ENCODE measurements around the gene KLHL5.

Gene KLHL5

DNA sequence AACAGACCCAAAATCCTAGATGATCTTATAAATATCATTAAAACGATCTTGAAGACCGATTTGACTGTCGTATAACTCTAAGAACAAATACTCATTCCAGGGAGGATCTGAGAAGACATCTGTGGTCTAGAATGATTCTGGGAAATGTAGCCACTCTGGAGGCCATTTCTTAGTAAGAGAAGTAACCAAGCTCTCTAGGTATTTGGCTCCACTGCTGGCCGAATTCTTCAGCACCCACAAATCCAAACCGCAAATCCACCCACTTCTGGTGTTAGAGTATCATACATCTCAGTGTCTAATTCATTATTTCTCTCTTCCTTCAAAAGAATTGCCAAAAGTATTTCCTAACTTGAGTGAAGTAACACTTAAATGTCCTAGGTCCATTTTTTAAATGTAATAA lies 23.9 kb downstream of the KLHL5 start:
- in situ Hi-C loops (cut with MboI; ENCODE audit: low sequenced_read_pairs): no loop called here

DNA sequence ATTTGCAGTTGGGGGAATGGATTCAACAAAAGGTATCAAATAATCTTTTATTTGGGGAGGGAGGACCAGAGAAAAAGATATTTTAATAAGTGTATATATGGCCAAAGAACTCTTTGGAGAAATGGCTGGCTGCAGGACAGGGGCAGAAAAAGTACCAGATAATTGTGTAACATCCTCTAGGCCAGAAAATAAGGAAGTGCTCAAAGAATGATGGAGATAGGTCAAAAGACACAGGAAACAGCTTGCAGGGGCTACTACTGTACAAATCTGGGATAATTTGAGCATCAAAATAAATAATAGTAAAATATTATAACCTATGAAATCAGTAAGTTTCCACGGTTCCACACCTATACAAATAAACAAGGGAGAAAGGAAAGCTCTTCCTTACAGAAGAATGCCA lies 34.8 kb downstream of the KLHL5 start:
- in situ Hi-C loops (cut with MboI; ENCODE audit: low sequenced_read_pairs): no loop called here

DNA sequence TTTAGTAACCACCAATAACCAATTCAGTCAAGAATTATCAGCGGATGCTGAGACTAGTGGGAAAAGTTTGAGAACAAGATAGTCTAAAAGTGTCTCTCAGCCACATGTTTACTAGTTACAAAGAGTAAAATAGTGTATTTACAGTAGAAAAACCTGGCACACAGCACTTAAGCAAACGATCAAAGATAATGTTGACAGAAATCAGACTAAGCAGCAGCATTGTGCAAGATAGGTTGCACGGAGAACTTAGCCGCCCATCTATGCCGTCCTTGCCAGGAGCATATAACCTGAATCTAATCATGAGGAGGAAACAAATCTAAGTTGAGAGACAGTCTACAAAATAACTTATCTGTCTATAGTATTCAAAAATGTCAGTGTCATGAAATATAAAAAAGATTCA lies 35.3 kb downstream of the KLHL5 start:
- in situ Hi-C loops (cut with MboI; ENCODE audit: low sequenced_read_pairs): no loop called here

DNA sequence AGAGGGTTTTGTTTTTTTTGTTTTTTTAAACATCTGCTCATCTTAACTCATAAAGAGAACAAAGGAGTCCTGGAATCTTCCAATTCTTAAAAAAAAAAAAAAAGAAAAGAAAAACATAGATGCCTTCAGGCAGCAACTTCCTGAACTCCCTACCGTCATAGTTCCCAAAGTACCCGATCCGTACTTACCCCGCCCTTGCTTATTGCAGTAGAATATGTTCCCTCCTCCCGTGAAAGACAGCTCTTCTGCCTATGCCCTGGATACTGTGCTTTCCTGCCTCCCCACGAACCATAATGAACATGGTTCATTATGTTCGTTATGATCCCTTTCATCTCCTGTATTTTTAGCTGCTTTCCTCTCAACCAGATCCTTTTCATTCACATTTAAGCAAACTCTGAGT lies 40.3 kb downstream of the KLHL5 start:
- in situ Hi-C loops (cut with MboI; ENCODE audit: low sequenced_read_pairs): no loop called here

DNA sequence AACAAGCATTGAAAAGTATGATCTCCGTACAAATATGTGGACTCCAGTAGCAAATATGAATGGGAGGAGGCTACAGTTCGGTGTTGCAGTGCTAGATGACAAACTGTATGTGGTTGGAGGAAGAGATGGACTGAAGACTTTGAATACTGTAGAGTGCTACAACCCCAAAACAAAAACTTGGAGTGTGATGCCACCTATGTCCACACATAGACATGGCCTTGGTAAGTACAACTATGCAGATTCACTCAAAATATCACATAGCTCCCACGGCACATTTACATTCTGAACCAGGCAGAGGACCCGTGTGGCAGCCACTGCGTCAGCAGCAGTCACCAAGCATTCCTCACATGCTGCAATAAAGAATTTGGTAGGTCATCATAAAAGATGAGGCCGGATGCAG lies 41.3 kb downstream of the KLHL5 start:
- in situ Hi-C loops (cut with MboI; ENCODE audit: low sequenced_read_pairs): no loop called here

DNA sequence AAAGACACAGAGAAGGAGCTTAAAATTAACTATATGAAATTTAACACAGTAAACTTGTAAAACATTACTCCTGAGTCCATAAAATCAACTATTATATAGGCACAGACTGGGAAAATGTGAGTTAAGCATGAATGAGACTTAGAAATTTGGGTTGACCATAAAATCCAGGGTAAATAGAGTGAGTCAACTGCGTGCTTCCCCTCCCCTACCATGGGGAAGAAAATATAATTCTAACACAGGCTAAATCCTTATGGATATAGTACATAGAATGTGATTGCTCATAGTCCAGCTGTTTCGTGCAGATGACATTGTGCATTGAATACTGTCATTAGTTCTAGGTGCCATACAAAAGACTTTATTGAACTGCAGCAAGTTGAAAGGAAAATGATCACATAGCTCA lies 42.2 kb downstream of the KLHL5 start:
- in situ Hi-C loops (cut with MboI; ENCODE audit: low sequenced_read_pairs): no loop called here

DNA sequence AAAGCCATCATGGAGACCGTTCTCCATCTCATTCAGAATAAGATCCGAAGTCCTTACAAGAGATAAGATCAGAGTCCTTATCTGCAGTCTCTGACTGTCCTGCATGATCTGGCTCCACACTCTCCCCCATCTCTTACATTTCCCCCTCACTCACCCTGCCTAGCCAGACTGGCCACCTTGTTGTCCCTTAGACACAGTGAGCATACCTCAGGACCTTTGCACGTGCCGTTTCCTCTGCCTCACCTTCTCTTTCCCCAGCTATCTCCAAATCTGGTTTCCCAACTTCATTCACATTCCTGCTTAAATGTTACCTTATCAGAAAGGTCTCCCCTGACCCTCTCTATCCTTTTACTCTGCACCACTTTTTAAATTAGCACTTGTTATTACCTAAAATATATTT lies 44.0 kb downstream of the KLHL5 start:
- in situ Hi-C loops (cut with MboI; ENCODE audit: low sequenced_read_pairs): no loop called here

DNA sequence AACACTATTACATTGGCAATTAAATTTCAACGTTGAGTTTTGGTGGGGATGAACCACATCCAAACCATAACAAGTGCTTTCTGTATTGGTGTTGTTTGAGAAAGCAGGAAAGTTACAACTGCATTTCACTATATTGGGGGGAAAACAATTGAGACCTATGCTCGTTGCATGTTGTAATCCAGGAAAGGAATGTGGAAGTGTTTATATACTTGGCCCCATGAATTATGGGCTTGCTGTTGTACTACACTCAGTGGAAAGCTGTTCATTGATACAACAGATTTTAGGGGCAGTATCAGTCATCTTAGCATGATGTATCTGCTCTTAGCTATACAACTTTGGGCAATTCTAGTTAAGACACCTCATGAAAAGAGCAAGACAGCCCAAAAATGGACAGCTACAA lies 52.4 kb downstream of the KLHL5 start:
- in situ Hi-C loops (cut with MboI; ENCODE audit: low sequenced_read_pairs): no loop called here

DNA sequence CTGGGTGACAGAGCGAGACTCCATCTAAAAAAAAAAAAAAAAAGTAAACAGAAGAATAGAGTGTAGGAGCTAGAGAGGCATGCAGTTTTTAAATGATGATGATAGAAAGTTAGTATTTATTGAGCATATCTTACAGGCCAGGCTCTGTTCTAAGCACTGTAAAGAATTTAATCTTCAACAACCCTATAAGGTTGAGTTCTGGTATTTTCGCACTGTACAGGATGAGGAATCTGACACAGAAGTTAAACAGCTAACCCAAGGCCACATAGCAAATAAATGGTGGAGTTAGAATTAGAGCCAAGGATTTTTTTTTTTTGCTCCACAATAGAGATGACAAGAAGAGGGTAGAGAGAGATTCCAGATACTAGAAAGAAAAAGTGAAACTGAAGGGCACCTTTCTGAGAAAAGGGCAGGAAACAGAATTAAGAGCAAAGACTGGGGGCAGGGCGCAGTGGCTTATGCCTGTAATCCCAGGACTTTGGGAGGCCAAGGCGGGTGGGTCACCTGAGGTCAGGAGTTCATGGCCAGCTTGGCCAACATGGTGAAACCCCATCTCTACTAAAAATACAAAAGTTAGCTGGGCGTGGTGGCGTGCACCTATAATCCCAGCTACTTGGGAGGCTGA lies 56.1 kb downstream of the KLHL5 start:
- in situ Hi-C loops (cut with MboI; ENCODE audit: low sequenced_read_pairs): no loop called here

DNA sequence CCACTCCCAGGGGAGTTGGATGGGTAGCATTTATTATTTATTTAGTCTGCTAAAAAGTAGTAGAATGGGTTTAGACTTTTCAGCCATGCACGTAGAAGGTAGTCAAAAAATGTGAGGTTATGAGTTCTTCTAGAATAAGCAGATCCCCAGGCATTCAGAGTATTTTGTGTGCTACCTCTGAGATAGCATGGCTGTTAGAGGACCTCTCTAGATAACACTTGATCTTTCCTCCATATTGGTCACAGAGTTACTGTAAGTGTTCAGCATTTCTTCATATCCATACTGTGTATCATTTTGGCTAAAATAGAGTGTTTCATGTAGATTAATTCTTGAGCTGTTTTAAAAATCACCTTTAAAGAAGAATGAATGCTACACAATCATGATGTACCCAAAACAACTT lies 58.4 kb downstream of the KLHL5 start:
- in situ Hi-C loops (cut with MboI; ENCODE audit: low sequenced_read_pairs): no loop called here

DNA sequence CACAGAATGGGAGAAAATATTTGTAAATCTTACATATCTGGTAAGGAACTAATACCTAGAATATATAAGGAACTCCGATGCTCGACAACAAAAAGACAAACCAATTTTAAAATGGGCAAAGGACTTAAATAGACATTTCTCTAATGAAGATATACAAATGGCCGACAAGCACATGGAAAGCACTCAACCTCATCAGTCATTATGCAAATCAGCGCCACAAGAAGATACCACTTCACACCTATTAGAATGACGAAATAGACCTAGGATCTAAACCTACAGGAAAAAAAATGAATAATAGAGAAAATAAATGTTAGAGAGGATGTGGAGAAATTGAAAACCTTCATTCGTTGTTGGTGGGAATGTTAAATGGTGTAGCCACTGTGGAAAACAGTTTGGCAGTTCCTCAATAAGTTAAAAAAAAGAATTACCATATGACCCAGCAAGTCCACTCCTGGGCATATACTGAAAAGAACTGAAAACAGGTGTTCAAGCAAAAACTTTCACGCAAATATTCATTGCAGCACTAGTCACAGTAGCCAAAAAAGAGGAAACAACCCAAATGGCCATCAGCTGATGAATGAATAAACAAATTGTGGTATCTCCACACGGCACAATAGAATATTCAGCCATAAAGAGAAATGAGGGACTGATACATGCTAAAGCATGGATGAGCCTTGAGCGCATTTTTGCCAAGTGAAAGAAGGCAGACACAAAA lies 63.0 kb downstream of the KLHL5 start:
- in situ Hi-C loops (cut with MboI; ENCODE audit: low sequenced_read_pairs): loop anchor here (25.0 kb wide), 2 partner anchors 363 to 938 kb away; no protein-coding TSS in a partner anchor

DNA sequence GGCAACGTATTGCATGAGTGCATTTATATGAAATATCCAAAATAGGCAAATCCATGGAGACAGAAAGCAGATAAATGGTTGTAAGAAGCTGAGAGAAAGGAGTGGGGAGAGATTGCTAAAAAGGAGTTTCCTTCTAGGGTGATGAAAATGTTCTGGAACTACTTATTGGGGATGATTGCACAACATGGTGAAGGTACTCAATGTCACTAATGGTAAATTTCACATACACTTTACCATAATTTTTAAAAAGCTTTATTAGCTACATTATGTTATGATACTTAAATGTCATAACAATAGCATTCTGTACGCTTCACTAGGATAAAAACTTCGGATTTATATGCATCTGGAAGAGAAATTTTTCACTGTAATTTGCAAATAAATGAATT lies 63.6 kb downstream of the KLHL5 start:
- in situ Hi-C loops (cut with MboI; ENCODE audit: low sequenced_read_pairs): loop anchor here (25.0 kb wide), 2 partner anchors 363 to 938 kb away; no protein-coding TSS in a partner anchor

DNA sequence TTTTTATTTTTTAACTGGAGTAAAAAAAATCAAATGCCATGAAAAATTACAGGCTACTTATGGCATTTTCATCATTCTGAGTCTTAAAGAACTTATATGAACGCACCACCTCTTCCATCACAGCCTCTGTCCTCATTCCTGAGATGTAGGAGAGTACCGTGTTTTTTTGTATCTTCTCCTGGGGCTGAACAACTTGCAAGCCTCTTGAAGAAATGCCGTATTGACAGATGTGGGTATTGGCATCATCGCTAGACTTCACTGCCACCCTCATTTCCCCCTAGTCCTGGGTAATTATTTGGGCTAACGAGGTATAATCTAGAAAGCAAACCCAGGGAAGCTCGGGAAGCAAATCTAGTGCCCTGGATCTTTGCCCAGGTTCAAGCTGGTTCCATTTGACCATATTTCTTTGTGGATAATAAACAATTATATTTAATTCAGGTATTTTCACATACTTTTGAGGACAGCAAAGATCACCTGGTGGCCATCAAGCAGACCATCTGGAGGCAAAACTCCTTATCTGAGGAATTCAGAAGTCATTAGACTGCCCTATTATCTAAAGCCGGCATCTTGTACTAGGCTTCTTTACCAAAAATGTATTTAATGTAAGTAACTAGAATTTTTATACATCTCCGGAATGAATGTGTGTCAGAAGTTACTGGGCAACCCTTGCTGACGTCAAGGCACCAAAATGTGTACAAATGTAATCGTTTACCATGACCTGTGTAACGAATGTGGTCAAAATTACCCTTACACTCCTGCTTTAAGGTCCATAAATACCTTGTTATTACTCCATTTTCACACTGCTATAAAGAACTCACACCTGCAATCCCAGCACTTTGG lies 64.4 kb downstream of the KLHL5 start:
- in situ Hi-C loops (cut with MboI; ENCODE audit: low sequenced_read_pairs): loop anchor here (25.0 kb wide), 2 partner anchors 364 to 939 kb away; no protein-coding TSS in a partner anchor

DNA sequence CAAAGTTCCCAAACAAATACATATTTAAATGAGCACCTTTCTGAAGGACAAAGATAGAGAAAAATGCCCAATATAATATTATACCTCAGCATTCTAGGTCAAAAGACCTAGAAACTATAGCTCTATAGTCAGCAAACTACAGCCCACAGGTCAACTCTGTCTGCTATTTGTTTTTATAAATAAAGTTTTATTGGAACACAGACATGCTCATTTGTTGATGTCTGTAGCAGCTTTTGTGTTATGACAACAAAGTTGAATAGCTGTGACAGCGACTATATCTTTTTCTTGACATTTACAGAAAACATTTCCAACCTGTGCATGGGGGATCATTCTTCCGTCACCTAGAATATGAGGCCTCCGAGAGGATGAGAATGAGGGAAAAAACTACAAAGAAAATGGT lies 71.6 kb downstream of the KLHL5 start:
- in situ Hi-C loops (cut with MboI; ENCODE audit: low sequenced_read_pairs): loop anchor here (25.0 kb wide), 2 partner anchors 371 to 946 kb away; no protein-coding TSS in a partner anchor

DNA sequence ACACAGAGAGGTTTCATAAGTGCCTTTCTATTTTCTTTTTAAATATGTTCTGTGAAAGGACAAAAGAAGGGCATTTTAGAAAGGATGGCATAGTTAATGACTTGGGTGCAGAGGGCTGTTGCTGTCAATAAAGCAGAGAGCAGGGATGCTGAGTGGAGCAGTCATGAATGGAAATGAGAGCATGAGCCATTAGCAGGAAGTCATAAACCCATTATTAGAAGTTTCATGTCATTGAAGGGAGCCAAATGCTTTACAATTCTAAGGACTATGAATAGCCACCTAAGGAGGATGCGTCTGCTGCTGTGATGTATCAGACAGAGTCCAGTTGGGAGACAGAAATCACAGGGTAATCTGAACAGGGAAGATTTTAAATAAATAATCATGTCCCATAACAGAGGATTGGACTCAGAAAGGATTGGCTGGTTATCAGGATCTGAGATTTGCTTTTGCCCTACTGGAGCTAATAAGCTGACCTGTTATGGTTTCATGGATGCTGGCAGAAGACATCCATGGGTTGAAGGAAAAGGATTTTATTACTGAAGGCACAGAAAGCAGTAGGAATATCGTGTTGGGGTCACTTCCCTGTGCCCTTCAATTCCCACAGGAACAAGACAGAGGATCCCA lies 72.8 kb downstream of the KLHL5 start:
- in situ Hi-C loops (cut with MboI; ENCODE audit: low sequenced_read_pairs): loop anchor here (5.0 to 25.0 kb wide), 3 partner anchors 237 to 947 kb away; no protein-coding TSS in a partner anchor

DNA sequence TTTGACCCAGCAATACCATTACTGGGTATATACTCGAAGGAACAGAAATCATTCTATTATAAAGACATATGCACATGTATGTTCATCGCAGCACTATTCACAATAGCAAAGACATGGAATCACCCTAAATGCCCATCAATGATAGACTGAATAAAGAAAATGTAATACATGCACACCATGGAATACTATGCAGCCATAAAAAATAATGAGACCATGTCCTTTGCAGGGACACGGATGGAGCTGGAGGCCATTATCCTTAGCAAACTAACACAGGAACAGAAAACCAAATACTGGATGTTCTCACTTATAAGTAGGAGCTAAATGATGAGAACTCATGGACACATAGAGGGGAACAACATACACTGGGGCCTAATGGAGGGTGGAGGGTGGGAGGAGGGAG lies 76.2 kb downstream of the KLHL5 start:
- in situ Hi-C loops (cut with MboI; ENCODE audit: low sequenced_read_pairs): loop anchor here (5.0 to 25.0 kb wide), 3 partner anchors 241 to 951 kb away; no protein-coding TSS in a partner anchor

DNA sequence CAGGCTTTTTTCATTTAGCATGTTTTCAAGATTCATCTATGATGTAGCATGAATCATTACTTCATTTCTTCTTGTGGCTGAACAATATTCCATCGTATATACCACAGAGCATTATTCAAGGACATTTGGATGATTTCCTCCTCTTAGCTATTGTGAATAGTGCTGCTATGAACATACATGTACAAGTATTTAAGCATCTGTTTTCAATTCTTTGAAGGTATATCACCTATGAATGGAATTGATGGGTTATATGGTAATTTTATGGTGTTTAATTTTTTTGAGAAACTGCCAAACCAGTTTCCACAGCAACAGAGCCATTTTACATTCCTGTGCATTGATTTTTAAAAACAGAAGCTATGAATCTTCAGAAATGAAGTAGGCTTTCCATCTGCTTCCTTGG lies 84.2 kb downstream of the KLHL5 start:
- in situ Hi-C loops (cut with MboI; ENCODE audit: low sequenced_read_pairs): loop anchor here (25.0 kb wide), 2 partner anchors 384 to 959 kb away; no protein-coding TSS in a partner anchor

DNA sequence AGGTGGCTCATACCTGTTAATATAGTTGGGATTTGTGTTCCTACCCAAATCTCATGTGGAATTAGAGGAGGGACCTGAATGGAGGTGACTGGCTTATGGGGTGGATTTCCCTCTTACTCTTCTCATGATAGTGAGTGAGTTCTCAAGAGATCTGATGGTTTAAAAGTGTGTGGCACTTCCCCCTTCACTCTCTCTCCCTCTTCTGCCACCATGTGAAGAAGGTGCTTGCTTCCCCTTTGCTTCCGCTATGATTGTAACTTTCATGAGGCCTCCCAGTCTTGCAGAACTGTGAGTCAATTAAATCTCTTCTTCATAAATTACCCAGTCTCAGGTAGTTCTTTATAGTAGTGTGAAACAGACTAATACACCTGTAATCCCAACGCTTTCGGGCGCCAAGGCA lies 92.0 kb downstream of the KLHL5 start:
- in situ Hi-C loops (cut with MboI; ENCODE audit: low sequenced_read_pairs): no loop called here

DNA sequence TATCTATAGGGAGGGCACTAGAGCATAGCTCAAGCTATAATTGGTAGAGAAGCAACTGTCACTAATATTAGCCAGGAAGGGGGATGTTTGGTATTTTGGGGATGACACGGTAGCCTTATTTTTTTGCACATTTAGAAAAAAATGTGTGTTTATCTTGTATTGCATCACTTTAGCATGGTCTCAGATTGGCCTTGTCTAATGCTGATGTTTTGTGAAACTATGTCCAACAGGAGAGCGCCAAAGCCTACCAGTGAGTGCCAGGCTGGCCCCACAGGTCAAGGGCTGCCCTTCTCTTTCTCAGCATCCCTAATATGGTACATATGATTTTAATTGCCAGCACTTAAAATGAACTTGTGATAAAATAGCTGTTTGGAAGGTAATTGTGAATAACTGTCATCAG lies 95.5 kb downstream of the KLHL5 start:
- in situ Hi-C loops (cut with MboI; ENCODE audit: low sequenced_read_pairs): no loop called here

DNA sequence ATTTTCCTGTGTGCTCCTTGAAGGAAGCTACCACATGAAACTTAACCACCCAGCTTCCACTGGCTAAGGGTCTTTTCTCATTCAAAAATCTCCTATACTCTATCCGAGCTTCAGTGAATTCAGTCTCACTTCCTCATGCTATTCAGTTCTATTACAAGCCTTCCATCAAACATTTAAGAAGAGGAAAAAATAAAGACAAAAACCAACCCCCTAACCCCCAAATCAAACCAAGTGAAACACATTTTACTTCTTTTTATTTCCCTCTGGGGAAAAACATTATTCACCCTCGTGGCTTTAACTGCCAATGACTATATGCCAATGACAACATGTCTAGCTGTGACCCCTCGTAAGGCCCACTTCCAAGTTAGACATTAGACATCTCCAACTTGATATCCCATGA lies 104.1 kb downstream of the KLHL5 start:
- in situ Hi-C loops (cut with MboI; ENCODE audit: low sequenced_read_pairs): no loop called here

DNA sequence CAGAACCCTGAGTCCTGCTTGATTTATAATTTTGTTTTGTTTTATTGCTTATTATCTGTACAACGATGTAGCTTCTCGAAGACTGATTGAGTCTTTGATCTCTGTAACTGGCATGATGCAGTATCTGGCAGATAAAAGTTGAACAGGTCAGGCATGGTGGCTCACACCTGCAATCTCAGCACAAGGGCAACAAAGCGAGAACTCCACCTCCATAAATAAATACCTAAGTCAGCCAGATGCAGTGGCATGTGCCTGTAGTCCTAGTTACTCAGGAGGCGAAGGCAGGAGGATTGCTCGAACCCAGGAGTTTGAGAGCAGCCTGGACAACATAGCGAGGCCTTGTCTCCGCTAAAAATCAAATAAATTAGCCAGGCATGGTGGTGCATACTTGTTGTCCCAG lies 104.6 kb downstream of the KLHL5 start:
- in situ Hi-C loops (cut with MboI; ENCODE audit: low sequenced_read_pairs): no loop called here
